ENCODE results near the gene FNTB.

DNA sequence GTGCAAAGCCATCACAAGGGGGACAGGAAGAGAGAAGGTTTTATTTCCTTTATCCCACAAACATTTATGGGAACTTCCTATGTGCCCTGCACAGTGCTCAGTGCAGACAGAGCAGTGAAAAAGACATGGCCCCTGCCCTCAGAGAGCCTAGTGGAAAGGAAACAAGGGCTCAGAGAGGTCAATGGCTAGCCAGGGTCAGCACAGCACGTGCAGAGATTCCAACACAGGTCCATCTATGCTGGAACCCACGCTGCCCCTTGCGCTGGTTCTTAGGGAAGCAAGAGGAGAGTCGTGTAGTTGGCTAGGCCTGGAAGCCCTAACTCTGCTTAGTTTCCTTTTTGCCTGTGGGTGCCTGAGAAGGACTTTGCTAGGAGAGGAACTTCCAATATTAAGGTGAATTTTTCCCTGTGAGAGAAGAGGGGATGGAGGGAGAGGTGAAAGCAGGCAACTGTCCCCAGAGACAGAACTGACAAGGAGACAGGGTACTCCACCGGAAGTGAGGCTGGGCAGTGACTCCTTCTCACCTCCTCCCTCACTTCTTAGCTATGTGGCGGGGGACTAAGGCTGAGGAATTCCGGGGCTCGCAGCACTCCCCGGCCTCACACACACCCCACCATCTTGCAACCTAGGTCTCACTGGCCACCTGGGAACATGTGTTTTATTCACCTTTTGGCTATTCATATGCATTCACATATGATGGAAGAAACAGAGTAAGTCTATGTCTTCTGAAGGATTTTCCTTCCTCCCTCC, 32.0 kb upstream of the FNTB start:
- TF ChIP-seq EZH2 (IDR thresholded peaks at IDR 0.05; ENCODE audit: borderline replicate concordance, low read length) (no peak), CTCF (conservative IDR thresholded peaks at IDR 0.05 in 1 of 2, IDR thresholded peaks at IDR 0.05 in 1 of 2; ENCODE audit: extremely low read depth in 1 of 2, insufficient read depth in 1 of 2, low read depth in 1 of 2, low read length in 2 of 2) (no peak)

All from mammary epithelial cell (primary cell).